CD4-positive, alpha-beta T cell treated with Interleukin-21 for 1 hour (primary cell): ENCODE measurements around the gene JARID2.
A peak's percentile ranks its signal among the peaks of the same experiment; 100 is the strongest.

Experiments used
- DNase-seq: peaks from one replicate; pipeline ENCODE4 v3.0.0-alpha.2; 2020

The JARID2 gene

DNA sequence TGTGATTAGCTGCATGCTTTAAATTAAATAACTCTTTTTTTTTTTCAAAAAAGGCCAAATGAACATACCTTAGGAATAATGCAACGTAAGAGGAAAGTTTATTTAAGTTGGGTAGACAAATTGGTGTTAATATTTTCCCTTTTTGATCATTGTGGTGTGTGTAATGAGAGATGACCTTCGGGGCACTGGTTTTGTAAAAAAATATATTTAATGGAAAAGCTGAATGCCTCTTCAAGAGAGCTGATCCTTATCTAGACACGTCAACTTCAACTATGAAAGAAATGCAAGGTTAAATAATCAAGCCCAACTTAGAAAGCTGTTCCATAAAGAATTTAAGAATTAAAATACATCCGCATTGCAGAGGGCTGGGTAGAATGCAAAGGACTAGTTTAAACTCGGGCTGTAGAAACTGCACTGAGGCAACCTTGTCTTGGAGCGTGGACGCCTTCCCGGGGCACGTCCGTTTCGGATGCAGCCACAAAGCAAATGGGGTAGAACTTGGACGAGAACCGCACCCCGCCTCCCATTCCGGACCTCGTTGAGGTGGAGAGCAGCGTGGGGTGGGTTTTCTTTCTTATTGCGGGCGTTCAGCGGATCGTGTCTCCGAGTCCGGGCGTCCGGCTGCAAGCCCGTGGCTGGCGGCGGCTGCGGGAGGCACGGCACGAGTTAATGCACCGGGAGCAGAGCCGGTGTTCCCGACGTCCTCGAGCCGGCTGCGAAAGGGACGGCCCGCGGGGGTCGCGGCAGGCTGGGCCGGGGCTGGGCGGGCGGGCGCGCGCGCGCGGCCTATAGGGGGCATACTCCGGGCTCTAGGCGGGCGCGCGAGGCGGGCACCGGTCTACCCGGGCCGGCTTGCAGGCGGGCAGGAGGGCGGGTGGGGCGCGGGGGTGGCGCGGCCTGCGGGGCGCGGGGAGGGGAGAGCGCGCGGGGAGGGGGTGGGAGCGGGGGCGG is 1.9 kb downstream of the JARID2 start:
- DNase-seq = peak; percentile 30

DNA sequence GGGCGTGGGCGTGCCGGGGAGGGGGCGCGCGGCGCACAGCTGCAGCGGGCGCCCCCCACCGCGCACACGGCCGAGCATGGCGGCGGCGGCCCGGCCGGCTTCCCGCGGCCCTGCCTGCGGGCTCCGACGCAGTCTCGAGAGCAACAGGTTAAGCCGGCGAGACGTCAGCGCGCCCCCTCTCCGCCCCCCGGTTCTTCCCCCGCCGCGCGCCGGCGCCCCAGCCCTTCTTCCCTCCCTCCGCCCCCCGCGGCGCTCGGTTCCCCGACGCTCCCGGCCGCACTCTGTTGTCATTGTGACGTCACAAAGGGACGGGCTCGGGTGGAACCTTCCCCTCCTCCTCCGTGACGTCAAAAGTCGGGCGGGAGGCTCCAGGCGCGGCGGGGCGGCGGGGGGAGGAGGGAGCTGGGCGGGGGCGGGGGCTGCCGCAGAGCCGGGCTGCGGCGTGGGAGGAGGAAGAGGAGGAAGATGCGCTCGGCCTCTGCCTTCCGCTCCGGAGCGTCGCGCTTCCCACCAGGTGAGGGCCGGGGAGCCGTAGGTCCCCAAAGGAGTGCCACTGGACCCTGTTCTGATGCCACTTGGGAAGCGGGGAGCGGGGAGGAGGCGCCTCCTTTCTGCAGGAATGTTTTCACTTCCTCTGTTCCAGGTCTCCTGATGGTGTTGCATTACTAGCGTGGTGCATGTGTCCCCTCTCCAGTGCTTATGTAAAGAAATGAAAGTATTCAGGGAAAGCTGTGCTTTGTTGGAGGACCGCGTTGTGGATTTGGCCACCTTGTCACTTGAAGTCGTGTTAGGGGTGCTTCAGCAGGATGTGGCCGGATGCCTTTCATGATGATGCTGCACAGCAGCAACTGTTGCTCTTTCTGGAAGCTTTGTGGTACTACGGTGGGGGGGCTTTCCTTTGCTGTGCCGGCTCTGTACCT is 2.8 kb downstream of the JARID2 start:
- DNase-seq = peak; percentile 98

DNA sequence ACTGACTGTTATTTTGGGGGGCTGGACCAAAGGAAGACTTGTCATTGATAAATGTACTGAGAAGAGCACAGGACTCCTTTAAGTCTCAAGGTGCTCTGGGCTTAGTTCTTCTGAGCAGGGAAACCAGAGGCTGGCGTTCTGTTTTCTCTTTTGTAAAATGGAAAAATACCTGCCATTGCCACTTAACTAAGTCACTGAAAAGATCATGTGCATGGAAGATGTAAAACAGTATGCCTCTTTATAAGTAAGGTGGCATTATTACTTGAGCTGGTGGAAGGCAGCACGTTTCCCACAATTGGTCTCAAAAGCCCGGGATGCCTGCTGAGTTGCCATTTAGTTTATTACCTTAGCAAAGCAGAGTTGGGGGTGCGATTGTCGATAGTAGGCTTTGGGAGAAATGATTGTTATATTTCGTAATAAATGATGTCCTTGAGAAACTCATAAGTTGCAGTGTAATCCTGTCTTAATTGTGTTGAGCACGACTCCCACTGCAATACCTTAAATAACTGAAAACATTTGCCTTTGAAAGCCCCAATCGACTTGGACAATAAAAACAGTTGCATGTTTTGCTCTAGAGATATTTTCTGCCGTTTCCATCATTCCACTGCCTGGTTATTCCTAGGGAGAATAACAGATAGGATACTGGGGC is 3.6 kb downstream of the JARID2 start:
- DNase-seq = no peak

DNA sequence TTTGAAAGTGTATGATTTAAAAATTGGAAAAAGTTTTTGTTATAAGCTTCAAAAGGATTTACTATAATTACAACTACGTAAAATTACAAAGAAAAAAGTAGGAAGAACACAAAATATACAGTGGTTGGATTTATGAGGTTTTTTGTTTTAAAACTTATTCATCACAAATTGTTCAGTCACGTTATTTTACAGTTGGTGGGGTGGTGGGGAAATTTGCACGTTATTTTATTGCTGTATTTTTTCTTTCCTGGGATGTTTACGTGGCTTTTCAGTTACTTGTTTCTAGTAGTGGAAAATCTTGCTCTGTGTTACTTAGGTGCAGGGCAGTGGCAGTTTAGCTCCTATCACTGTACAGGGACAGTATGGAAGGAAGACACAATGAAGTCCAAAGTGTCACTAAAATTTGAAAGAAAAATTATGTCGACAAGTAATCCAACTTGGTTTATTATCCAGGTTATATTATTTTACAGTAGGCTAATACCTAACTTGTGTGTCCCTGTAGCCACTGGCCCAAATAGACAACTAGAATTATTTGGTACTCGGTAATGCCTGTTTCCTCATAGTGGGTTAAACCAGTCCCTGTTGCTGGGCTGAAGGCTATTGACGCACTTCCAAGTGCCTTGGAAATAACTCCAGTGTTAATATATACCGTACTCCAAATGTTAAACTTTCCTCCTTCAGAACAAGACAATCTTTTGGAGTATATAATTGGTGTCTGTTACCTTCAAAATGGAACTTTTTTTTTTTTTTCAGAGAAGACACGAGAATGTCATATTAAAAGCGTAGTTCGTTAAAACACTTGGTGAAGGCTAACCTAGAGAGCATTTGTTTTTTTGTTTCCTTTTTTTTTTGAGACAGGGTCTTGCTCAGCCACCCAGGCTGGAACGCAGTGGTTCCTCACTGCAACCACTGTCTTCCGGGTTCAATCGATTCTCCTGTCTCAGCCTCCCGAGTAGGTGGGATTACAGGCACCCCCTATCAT is 4.6 kb downstream of the JARID2 start:
- no peak for DNase-seq

DNA sequence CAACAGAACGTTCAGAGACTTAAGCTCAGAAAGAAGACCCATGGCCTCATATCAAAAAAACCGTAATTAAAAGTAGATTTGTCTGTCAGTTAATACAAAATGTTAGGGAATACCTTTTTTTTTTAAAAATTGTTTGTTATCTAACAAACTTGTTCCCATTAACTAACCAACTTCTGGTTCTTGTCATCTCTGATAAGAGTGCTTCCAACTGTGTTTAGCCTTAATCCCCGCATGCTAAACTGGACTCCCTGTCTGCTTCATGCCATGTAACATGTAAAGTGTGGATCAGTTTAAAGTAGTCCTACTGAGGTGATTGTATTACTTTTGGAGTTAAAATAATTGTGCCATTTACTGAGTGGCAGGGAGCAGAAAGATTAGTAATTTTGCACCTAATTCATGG is 6.3 kb downstream of the JARID2 start:
- no peak for DNase-seq

DNA sequence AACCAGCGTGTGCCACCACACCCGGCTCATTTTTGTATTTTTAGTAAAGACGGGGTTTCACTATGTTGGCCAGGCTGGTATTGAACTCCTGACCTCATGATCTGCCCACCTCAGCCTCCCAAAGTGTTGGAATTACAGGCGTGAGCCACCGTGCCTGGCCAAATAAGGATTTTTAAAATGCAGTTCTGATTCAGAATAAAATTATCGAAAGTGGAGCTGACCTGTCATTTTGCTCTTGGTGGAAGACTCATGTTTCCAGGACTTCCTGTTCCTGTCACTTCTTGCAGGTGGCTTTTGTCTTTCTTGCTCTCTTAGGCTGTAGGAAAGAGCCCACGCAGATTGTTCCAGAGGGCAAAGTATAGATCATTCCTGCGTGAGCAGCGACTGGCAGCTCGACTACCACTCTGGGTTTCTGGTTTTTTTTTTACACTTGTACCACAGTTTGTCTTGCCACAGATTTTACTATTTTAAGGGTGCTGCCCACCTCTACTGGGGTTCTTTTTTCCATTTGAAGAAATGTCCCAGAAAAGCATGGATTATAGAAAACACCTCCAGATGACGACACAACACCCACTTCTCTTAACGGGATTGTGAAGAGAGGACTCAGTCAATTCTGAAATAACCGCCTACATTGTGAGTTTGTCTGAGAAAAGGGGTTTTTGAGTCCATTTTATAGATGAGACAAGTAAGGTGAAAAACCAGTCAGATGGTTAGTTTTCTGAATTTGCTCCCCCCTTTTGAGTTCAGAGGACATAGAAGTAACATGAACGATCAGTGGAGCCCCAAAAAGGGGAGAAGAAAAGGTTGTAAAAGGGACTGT is 7.5 kb downstream of the JARID2 start:
- DNase-seq = no peak

- DNase-seq = no peak
Measured at GRCh38 chr6:15254070-15254975, 8.5 kb downstream of the JARID2 start.

GRCh38 chr6:15255481-15255880 is 9.6 kb downstream of the JARID2 start:
- DNase-seq = no peak

DNA sequence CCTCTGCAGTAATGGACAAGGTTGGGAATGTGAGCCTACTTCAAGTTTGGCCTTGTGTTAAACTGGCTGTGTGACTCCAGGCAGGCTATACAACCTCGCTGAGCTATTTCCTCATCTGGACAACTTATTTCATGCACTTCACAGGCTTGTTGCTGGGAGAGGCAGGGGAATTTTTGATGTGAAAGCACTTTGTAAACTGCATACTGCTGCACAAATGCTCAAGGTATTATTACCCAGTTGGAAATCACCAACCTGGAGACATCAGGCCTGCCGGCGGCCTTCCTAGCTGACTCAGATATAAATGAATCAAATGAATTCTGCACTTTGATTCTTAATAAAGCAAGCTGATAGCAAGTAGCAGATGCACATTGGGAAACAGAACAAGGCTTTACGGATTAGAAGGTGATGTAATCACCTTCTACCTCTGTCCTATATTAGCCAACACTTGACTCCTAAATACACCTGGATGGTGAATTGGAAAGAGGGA is 10.1 kb downstream of the JARID2 start:
- no peak for DNase-seq

- DNase-seq = no peak
Measured at GRCh38 chr6:15256538-15257271, 10.8 kb downstream of the JARID2 start.

GRCh38 chr6:15257357-15258132 is 11.7 kb downstream of the JARID2 start:
- DNase-seq = no peak

DNA sequence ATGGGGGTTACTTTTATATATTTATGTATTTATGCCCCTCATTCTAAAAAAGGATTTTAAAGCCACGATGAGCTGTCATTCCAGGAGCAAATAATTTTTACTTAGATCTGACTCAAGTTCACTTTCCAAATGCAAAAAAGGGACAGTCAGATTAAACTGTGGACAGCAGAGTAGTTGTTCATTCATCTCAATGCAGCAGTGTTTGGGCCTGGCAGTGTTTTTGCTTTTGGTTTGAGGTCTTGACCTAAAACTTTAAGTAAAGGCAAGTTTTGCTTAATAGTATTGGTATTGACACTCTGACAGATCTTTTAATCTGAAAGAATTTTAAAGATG is 13.9 kb downstream of the JARID2 start:
- DNase-seq = no peak

- no peak for DNase-seq
Measured at GRCh38 chr6:15260099-15260821, 14.4 kb downstream of the JARID2 start.

- no peak for DNase-seq
Measured at GRCh38 chr6:15263780-15264374, 18.0 kb downstream of the JARID2 start.

DNA sequence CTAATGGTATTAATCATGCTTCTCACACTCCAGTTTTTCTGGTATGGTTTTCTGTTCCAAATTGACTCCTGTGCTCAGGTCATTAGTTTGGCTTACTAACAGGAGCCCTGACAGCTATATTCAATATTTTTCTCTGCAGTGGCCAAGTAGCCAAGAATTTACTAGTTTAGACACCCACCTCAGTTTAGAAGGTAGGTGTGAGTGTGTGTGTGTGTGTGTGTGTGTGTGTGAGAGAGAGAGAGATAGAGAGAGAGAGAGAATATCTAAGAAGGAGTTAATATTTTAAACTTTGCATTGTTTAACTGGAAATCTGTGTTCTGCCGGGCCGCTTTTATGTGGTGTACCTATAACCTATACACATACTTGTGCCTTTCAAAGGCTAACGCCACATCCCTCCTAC is 18.5 kb downstream of the JARID2 start:
- no peak for DNase-seq

DNA sequence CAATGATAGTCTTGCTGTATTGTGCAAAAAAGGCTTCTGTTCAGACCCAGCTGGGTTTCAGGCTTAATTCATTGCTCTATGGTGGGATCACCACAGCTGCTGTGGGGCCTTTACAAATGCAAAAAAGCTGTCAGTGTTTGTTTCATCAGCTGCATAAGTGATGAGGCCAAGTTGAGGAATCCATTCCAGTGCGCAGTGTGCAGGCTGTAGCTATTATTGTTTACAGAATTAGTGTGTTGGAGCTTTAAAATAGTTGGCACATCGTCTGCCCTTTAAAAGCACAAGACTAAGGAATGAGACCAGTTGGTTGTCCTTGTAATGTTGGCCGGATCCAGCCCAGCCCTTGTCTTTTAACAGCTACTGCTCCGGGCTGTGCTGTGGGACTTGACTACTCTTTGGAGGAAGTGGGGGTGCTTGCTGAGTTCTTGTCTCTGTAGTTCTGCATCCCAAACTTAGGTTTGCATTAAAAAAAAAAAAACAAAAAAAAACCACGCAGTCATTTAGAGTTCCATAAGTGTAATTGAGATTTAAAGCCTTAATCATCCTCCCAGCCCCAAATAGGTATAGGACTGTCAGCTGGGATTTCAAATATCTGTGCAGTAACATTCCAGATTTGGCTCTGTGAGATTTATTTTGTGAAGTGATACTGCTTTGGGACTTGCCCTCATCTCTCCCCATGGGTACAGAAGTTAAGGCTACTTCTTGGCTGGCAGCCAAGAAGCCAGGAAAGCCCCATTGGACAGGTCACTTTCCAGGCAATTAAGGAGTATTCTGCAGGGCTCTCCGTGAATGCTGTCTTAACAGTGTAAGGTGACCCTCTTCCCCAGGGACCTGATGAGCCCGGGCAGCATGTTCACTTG is 19.3 kb downstream of the JARID2 start:
- no peak for DNase-seq
